Hematopoietic multipotent progenitor cell (in vitro differentiated cells): ENCODE measurements around the gene EXOSC7. TPM values are rescaled to one million over a fixed set of nuclear protein-coding genes. Genes with fewer than 3 reads are reported as not detected.
"Not testable (repeated sequence)": the region's sequence is repeated elsewhere in the genome, so short reads cannot be mapped to it uniquely, and the experiment has no call there.

Experiments used
- DNase-seq, 3 donors: peaks; one replicate each; pipeline ENCODE4 v3.0.0-alpha.2; 2011 to 2015; ENCODE audit warnings: low read depth in 2 of 3, low spot score in 2 of 3
- small RNA-seq: library from RNA; depleted of rRNA; stranded (forward); fragments of <200 nt; gene quantifications from one replicate; pipeline ENCODE3, GENCODE V24; 2012
- total RNA-seq: library from RNA; depleted of rRNA; stranded (reverse); fragments of >200 nt; gene quantifications from one replicate; pipeline ENCODE4 v1.2.3, GENCODE V29; 2012

Gene EXOSC7
- total RNA-seq, 1 donor, result 24.2 TPM

DNA sequence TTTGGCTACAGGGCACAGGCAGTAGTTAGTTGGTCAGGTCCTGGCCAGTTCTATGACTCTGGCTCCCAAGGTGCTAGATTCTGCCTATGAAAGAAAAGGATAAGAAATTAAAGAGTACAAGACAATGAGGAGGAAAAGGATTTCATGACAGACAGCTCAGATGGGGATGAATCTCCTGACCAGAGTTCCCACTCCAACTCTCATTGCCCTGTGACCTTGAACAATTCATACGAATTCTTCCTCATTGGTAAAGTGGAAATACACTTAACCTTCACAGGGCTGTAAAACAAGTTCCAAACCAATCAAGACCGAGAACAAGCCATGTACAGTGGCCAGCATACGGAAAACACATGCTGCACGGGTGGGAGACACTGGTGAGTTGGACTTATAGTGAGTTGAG lies 73.8 kb downstream of the EXOSC7 start:
- DNase-seq, result no peak

DNA sequence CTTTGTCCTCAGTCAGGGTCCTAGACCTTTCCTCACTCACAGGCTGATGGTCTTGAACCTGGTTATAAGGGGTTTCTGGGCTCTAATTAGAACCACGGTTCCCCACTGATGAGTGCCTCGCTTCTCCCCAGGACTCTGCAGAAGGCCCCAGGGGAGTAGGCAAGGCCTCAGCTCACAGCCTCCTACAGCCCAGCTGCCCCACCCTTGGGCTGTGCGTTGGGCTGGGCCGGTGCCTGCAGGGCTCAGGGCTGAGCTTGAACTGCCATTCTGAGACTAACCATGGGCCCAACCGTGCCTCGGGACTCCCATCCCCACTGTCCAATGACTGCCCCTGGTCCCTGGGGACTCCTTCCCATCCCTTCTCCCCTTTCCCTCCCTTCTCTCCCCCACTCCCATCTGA lies 75.6 kb downstream of the EXOSC7 start:
- DNase-seq, result no peak

- not testable (repeated sequence) for DNase-seq
These were observed 77.8 kb downstream of the EXOSC7 start for GRCh38 chr3:45053805-45054195.

GRCh38 chr3:45054196-45054857 lies 78.3 kb downstream of the EXOSC7 start:
- no peak for DNase-seq

- DNase-seq, result no peak
These were observed 79.0 kb downstream of the EXOSC7 start for GRCh38 chr3:45055032-45055410.

GRCh38 chr3:45055411-45056143 lies 79.5 kb downstream of the EXOSC7 start:
- peak in 1 of 3 donors; percentile 63 for DNase-seq

- DNase-seq, result no peak
These were observed 80.7 kb downstream of the EXOSC7 start for GRCh38 chr3:45056608-45057301.

GRCh38 chr3:45057557-45057956 lies 81.5 kb downstream of the EXOSC7 start:
- DNase-seq, result no peak

GRCh38 chr3:45059132-45059531 lies 83.1 kb downstream of the EXOSC7 start:
- DNase-seq, result no peak

- no peak for DNase-seq
These were observed 84.3 kb downstream of the EXOSC7 start for GRCh38 chr3:45060165-45060892.

Small RNA genes within 50 kb of the gene (small RNA-seq; reads per million reads assigned to genes)
- not detected for gene RNU5B-3P

Other genes starting within 250 kb of the EXOSC7 start
- 3.5 TPM for gene ZNF501, start 246.6 kb upstream of the EXOSC7 start, total RNA-seq
- gene KIAA1143, start 214.6 kb upstream of the EXOSC7 start, total RNA-seq, result 16.2 TPM
- 1.1 TPM for gene KIF15, start 214.4 kb upstream of the EXOSC7 start, total RNA-seq
- gene TMEM42, start 114.3 kb upstream of the EXOSC7 start, total RNA-seq, result 27.5 TPM
- gene TGM4, start 101.6 kb upstream of the EXOSC7 start, total RNA-seq, result not detected
- 71.1 TPM for gene ZDHHC3, start 70 bp upstream of the EXOSC7 start, total RNA-seq
- 12.9 TPM for gene CLEC3B, start 50.1 kb downstream of the EXOSC7 start, total RNA-seq
- 14.0 TPM for gene CDCP1, start 170.1 kb downstream of the EXOSC7 start, total RNA-seq